Cardiac septum (tissue), 1 donor: Measurements from ENCODE around the gene CENATAC. TPM values are rescaled to one million over a fixed set of nuclear protein-coding genes. Genes with fewer than 3 reads are reported as not detected.
"Not testable (repeated sequence)": the region's sequence is repeated elsewhere in the genome, so short reads cannot be mapped to it uniquely, and the experiment has no call there.

Source experiments
- DNase-seq: peaks from one replicate; pipeline ENCODE4 v3.0.0-alpha.2; 2020; ENCODE audit warnings: low spot score
- intact Hi-C: fragments of 100-400 bp; cut with DNase I; formaldehyde crosslinking; loops from one replicate; pipeline ENCODE4 v1.14.0; 2022
- total RNA-seq: library from RNA; stranded (reverse); fragmentation: NEBNext Ultra II Directional; extraction: Animal tissue kit (Norgen Biotek cat#: 25700); gene quantifications from one replicate; pipeline ENCODE4 v1.2.1, GENCODE V29; 2021
- donor health status: DM: no; HTN: no; CAD: no.

Gene CENATAC
- total RNA-seq, 1 donor from 2014 or later: 15.0 TPM

- intact Hi-C loops: no loop called here
- no peak for DNase-seq
Observed at GRCh38 chr11:119024430-119025098, 26.6 kb downstream of the CENATAC start.

DNA sequence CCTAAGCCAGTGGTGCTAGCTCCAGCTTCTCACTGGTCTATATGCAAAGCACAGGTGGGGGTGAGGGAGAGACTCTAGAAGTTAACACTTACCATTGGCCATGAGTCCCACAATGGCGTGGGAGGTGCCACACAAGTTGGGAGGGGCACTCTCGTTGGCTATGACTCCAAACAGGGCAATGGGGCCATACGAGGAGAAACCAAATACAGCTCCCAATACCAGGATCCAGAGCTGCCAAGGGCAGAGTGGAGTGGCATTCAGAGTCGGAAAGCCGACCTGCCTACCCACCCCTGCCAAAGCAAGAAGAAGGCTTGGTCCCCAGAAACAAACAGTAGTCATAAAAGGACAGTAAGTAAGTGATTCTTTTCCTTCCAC, 27.1 kb downstream of the CENATAC start:
- intact Hi-C loops: no loop called here
- no peak for DNase-seq

DNA sequence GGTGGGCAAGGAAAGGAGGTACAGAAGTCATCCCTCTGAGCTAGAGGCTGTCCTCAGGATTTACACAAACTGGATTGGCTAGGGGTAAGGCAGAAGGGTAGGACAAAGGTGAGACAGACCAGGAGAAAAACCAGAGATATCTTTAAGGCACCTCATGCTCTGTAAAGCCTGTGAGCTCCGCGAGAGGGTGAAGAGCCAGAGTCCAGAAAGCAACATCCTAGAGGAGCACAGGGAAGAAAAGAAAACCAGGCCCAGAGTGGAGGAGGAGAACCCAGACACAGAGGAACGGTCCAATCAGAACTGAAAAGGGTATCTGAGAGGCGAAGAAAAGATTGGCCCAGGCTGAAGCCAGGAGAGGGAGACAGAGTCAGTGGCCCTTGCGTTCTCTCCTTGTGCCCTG, 27.6 kb downstream of the CENATAC start:
- intact Hi-C loops: no loop called here
- no peak for DNase-seq

DNA sequence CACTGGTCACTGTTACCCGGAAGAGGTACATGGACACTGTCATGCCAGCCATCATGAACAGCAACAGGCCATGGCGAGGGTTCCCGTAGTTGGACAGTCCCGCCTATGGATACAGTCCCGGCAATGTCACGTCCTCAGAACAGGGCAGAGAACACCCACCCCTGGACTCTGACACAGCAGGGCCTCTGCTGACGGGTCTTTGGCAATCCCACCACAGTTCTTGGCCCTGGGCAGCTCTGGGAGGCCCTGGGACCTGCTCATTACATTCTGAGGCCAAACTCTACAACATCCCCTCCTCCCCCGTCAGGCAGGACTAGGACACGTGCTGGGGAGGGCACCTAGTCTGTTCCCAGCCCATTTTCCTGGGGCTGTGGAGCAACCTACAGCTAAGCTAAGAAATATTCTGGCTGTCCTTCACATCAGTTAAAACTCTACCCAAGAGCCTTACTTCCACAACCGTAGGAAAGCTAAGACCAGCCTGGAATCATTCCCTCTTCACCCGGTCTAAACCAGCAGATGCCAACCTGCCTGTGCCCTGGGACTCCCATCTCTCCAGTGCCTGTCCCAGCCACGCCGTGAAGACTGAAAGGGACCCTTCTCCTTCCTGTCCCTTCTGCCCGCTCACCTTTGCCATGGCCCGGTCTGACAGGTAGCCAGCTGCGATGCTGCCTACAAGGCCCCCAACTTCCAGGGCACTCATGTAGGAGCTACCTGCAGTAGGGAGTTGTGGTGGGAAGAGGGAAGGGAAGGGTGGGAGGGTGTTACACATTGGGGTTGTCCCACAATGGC, 28.2 kb downstream of the CENATAC start:
- intact Hi-C loops: no loop called here
- no peak for DNase-seq

DNA sequence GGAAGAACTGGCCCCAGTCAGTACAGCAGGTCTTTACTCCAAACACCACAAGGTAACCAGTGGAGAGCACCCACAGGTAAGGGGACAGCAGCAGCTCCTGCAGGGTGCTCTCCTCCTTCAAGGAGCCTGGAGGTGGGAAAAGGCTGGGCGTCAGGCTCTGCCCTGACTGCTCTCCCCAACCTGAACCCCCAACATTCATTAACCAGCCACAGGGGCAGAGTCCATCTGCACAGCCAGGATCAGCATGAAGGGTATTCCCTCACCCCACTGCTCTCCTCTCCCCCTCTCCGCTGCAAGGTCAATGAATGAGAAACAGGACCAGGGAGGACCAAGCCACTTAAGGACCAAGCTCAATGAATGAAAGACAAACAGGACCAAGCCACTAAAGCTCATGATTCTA, 29.0 kb downstream of the CENATAC start:
- no peak for DNase-seq
- intact Hi-C loops: no loop called here

DNA sequence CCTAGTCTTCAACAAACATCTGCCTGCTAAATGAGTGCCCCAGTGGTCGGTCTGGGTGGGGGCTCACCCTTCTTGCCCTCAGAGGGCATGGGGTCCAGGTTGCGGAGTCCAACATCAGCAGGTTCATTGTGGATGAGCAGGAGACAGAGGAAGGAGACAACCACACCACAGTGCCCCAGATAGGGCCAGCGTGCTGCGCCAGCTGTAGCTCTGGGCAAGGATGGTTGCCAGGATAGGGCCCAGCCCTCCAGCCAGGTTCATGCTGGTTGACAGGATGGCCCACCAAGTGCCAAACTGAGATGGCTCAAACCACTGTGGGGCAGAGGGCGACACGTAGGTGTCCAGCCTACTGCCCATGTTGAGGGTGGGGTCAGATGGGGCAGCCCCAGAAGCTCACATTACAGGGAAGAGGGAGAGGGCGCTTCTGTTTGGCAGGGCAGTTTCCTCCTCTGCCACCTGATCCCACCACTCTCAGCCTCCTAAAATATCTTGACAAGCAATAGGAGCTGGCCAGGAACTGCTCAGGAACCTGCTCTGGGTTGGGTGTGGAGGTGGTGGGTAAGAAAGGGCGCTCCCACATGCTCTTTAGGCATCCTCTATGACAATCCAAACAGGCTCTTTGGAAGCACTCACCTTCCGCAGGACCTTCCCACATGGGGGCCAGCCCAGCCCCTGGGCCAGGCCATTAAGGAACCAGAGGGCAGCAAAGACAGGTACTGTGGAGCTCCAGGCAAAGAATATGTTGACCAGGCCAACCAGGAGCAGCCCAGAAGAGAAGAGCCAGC, 29.8 kb downstream of the CENATAC start:
- DNase-seq: no peak

GRCh38 chr11:119028346-119029068, 30.6 kb downstream of the CENATAC start:
- DNase-seq: no peak
- intact Hi-C loops: no loop called here

More for the DNA sequence above, 29.8 kb downstream of the CENATAC start:
- intact Hi-C loops: no loop called here

DNA sequence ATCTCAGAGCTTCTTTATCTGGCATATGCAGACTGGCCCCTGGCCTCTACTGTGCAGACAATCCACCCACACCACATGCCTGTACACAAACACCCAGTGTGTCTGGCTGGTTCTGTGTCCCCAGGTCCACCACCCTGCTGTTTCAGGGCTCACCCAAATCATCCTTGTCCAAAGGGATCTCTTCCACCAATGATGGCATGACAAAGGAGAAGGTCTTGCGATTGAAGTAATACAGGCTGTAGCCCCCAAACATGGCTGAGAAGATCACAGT, 31.1 kb downstream of the CENATAC start:
- intact Hi-C loops: no loop called here
- DNase-seq: no peak

- intact Hi-C loops: loop anchor here (1.0 kb wide), 1 partner anchor 11 kb away; the partner anchor contains the start of genes RPS25 and TRAPPC4
- DNase-seq: no peak
Observed at GRCh38 chr11:119029340-119030028, 31.5 kb downstream of the CENATAC start.

DNA sequence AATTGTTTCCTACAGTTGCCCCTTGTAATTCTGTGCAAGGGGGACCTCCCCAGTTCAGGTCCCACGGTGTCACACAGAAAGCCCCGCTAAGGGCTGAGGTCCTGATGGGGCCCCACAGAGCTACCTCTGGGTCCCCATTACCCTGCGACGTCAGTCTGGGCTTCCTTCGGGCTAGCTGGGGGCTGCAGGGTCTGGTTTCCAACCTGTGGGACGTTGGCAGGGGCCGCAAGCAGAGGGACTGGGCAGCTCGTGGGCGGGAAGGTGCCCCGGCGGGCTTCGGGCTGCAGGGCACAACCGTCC, 32.0 kb downstream of the CENATAC start:
- DNase-seq: no peak
- intact Hi-C loops: loop anchor here (1.0 kb wide), 1 partner anchor 12 kb away; the partner anchor contains the start of genes RPS25 and TRAPPC4

DNA sequence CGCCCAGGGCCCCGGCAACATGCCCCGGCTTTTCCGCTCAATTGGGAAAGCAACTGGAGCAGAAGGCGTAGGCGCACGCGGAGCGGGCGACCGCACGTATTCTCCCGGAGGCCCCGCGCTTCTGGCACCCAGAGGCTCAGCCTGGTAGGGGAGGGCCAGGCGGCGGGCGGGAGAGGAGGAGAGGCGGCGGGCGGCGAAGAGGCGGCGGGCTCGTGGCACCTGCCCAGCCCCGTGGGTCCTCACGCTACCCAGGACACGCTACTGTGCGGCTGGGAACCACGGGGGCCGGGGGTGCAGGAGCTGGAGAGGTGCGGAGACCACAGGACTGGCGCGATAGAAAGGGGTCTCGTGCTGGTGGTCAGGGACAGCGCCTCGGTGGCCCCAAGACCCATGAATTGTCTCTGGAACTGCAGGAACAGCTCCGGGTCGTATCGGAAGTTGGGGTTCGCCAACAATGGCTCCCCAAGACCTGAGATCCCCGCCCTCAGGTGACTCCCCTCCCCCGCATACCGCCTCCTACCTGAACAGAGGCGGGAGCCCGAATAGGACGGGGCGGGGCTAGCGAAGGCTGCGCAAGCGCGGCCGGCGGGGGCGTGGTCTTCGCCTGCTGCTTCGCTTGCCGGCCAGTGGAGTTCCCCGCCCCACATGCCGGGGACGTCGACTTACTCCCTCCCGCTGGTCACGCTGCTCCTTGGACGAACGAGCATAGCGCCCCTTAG, 32.5 kb downstream of the CENATAC start, which contains the start of gene SLC37A4:
TSS of gene SLC37A4 (minus strand) at position 549 of the 719 bp plus-strand sequence.
- intact Hi-C loops: loop anchor here (1.0 kb wide), 1 partner anchor 12 kb away; the partner anchor contains the start of genes RPS25 and TRAPPC4

DNA sequence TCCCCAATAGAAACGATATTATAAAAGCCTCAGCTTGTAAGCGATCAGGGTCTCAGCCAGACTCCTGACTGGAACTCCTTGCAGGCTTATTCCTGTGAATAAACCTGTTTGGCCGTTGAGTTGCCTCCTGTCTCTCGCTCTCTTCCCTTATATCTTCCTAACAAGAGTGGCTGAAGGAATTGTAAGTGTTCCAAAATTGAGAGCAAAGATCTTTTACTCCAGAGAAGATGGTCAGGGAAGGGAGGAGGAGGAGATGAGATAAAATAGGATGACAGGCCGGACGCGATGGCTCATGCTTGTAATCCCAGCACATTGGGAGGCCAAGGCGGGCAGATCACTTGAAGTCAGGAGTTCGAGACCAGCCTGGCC, 34.0 kb downstream of the CENATAC start:
- no peak for DNase-seq
- intact Hi-C loops: no loop called here

More for the DNA sequence above, 32.5 kb downstream of the CENATAC start, which contains the start of gene SLC37A4:
- DNase-seq: peak; percentile 99

- intact Hi-C loops, DNase-seq: not testable (repeated sequence)
Observed at GRCh38 chr11:119033421-119033820, 35.5 kb downstream of the CENATAC start.

DNA sequence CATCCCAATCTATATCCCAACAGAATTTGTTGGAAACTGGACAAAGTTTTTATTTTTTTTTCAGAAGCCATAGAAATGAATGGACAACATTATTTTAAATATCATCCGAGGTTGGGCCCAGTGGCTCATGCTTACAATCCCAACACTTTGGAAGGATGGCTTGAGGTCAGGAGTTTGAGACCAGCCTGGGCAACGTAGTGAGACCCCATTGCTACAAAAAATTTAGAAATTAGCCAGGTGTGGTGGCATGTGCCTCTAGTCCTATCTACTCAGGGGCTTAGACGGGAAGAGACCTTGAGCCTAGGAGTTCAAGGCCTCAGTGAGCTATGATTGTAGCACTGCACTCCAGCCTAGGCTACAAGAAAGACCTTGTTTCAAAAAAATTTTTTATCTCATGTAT, 36.9 kb downstream of the CENATAC start:
- DNase-seq: no peak
- intact Hi-C loops: no loop called here

- DNase-seq: no peak
- intact Hi-C loops: no loop called here
Observed at GRCh38 chr11:119038884-119039283, 40.9 kb downstream of the CENATAC start.

DNA sequence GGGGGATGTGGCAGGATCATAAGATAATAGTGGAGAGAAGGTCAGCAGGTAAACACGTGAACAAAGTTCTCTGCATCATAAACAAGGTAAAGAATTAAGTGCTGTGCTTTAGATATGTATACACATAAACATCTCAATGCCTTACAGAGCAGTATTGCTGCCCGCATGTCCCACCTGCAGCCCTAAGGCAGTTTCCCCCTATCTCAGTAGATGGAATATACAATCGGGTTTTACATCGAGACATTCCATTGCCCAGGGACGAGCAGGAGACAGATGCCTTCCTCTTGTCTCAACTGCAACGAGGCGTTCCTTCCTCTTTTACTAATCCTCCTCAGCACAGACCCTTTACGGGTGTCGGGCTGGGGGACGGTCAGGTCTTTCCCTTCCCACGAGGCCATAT, 41.5 kb downstream of the CENATAC start:
- intact Hi-C loops, DNase-seq: not testable (repeated sequence)

DNA sequence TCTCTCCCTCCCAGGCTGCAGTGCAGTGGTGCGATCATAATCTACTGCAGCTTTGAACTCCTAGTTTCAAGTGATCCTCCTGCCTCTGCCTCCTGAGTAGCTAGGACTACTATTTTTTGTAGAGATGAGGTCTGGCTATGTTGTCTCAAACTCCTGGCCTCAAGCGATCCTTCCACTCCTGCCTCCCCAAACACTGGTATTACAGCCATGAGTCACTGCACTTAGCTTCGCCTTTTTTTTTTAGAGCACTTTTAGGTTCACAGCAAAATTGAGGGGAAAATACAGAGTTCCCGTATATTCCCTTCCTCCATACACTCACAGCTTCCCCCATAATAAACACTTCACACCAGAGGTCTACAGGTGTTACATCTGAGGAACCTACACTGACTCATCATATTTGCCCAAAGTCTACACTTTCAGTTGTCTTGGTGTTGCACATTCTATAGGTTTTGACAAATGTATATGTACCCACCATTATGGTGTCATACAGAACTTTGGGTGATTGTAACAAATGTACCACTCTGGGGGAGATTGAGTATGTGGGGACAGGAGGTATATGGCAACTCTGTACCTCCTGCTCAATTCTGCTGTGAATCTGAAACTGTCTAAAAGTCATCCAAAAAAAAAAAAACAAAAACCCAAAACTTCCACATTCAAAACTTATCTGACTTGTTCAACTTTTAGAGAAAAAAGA, 44.0 kb downstream of the CENATAC start:
- intact Hi-C loops: no loop called here
- DNase-seq: no peak

DNA sequence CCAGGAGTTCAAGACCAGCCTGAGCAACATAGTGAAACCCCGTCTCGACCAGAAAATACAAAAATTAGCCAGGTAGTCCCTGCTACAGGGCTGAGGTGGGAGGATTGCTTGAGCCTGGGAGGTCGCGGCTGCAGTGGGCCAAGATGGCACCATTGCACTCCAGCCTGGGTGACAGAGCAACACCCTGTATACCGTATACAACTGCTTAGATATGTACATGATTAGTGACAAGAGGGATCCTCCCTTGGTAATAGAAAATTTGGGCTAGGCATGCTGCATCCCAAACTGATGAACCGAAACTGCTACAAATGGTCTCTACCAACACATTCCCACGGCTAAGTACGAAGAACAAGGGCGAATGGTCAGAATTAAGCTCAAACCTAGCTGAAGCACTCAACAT, 45.0 kb downstream of the CENATAC start:
- intact Hi-C loops: no loop called here
- no peak for DNase-seq
